GM20431 (cell line): Measurements from ENCODE around the gene TMEM30A.

Source experiments
- in situ Hi-C: fragments of 300-500 bp; cut with MseI, MboI; formaldehyde crosslinking; loops from one replicate; pipeline ENCODE4 v1.15.0; 2020; ENCODE audit warnings: low sequenced_read_pairs; ENCODE audit not compliant: unreplicated experiment

The TMEM30A gene

DNA sequence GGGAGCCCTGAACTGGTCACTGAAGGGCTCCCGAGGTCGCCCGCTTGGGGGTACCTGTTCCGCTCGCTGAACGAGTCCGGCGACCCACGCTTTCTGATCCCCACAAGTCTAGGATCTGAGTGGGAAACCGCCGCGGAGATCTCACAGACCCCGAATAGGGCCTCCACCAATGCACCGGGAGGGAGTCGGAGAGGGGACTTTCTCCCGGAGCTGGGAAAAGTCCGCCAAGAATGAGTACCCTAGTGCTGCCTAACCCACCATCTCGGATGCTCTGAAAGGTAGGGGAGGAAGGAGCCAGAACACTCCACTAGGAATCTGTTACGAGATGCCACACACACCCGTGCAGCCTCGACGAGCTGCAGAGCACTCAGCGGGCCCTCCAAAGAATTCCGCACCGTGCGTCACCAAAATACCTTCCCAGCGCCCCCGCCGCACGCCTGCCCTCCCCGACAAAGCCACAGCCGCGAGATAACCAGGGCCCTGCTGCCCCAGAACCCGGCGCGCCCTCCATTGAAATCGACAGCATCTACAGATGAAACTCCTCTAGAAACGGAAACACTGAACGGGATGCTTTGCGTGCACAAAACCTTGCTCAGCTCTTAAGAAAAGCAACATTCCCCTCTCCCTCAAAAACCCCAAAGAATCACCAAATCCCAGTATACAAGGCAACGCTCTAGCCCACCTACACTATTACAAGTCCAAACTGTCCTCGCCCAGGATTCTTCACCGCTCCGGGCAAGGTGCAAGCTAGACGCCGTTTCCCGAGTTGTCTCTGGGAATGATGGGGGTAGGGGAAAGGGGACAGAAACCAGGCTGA lies 79.4 kb downstream of the TMEM30A start:
- in situ Hi-C loops: loop anchor here (10.0 to 25.0 kb wide), 3 partner anchors 793 to 1460 kb away; no protein-coding TSS in a partner anchor

DNA sequence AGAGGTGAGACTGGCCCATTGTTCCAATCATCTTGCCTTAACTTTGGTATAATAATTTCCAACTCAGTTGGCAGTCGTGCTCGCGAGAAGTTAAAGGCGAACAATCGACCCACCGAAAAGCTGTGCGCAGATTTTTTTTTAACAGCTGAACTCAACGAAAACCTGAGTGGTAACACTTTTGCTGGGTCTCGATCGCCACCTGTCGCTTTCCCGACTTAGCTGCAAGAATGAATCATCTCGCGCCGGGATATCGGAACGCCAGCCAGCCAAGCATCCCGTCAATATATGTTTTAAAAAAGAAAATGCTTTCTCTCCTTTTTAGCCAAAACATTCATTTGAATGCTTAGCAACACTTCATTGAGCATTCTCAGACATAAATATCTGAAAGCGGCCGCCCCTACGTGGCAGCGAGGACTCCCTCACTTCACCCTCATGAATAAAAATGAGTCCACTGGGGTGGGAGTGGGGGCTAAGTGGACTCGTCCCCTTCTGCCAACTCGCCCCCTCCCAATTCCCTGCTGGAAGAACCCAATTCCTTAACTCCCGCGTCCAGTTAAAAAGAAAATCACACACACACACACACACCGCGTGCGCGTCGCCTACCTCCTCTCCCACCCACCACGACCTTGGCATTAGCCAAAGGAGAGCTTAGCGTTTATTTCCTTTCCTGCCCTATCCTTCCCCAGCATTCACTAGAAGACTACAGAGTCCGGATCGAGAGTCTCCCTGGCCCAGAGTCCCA lies 80.2 kb downstream of the TMEM30A start:
- in situ Hi-C loops: loop anchor here (10.0 to 25.0 kb wide), 3 partner anchors 792 to 1460 kb away; no protein-coding TSS in a partner anchor

GRCh38 chr6:75203721-75204120 lies 80.9 kb downstream of the TMEM30A start:
- in situ Hi-C loops: loop anchor here (10.0 to 25.0 kb wide), 3 partner anchors 791 to 1459 kb away; no protein-coding TSS in a partner anchor
